Measurements from ENCODE around the gene TNFRSF21.
"Not testable (repeated sequence)": the region's sequence is repeated elsewhere in the genome, so short reads cannot be mapped to it uniquely, and the experiment has no call there.

The TNFRSF21 gene

GRCh38 chr6:47321577-47321976 lies 11.9 kb upstream of the TNFRSF21 start:
- no peak for DNase-seq (ENCODE audit: low spot score)
- no peak for TF ChIP-seq CTCF (IDR thresholded peaks at IDR 0.05; ENCODE audit: extremely low read depth, missing control alignments)

GRCh38 chr6:47319867-47320266 lies 10.2 kb upstream of the TNFRSF21 start:
- no peak for TF ChIP-seq CTCF (IDR thresholded peaks at IDR 0.05; ENCODE audit: extremely low read depth, missing control alignments)
- no peak for DNase-seq (ENCODE audit: low spot score)

DNA sequence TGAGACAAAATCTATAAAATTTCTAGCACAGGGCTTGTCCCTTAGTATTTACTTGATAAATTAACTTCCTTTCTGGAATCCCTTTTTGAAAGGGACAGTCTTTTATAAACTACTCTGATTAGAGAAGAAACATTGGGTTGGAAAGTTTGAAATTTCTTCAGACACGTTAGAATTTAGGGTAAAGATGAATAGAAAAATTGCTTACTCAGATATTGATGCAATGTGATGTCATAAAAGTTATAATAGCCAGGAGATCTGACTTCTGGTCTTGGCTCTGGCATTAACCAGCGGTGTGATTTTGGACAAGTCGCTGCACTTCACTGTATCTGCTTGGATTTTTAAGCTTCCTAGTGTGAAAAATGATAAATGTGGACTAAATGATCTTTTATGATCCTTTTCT lies 9.7 kb upstream of the TNFRSF21 start:
- no peak for DNase-seq (ENCODE audit: low spot score)
- TF ChIP-seq CTCF (IDR thresholded peaks at IDR 0.05; ENCODE audit: extremely low read depth, missing control alignments): no peak

- no peak for TF ChIP-seq CTCF (IDR thresholded peaks at IDR 0.05; ENCODE audit: extremely low read depth, missing control alignments)
- DNase-seq (ENCODE audit: low spot score): no peak
Observed at GRCh38 chr6:47318236-47318989, 8.7 kb upstream of the TNFRSF21 start.

- not testable (repeated sequence) for DNase-seq (ENCODE audit: low spot score)
Observed at GRCh38 chr6:47315181-47315580, 5.5 kb upstream of the TNFRSF21 start.

DNA sequence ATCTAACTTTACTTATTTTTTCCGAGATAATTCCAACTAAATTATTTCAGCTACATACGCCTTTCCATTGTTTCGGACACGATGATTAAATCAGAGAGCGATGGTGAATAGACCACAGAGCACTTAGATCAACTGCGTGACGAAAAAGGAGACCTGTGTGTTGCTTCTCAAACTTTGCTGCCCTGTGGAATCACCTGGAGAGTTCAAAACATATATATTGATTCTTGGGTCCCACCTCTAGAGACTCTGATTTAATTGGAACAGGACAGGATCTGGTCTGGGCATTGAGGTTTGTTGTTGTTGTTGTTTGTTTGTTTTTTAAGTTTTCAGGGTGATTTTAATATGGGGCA lies 401 bp upstream of the TNFRSF21 start:
- TF ChIP-seq CTCF (IDR thresholded peaks at IDR 0.05; ENCODE audit: extremely low read depth, missing control alignments): no peak
- DNase-seq (ENCODE audit: low spot score): no peak

DNA sequence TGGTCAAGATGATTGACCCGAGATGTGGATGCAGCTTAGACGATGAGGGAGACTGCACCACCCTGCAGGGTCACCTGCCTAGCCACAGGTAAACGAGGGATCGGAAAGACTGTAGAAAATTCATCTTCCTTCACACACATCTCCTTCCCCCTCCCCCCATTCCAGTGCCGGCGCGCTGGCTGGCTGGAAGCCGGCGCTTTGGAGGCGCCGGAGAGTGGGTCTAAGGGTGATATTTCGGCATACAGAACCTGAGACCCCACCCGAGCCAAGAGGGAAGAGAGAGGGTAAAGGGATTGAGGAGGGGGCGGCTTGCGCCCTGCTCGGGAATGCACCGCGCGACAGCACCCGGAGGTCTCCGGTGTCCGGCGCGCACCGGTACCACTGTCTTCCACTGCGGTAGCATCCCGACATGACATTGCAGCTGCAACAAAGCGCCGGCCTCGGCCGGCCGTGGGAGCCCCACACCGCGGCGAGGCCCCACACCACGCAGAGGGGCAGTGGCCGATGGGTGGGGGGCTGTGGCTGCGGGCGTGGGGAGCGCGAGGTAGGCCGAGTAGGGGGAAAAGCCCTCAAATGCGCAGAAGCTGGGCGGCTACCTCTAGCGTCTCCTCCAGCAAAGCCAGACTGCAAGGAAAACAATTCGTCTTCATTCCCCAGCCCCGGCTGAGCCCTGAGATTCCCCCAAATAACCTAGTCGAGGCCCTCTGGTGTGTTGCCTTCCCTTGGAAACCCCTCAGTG lies 984 bp downstream of the TNFRSF21 start:
- TF ChIP-seq CTCF (IDR thresholded peaks at IDR 0.05; ENCODE audit: extremely low read depth, missing control alignments): no peak
- DNase-seq (ENCODE audit: low spot score): no peak

- TF ChIP-seq CTCF (IDR thresholded peaks at IDR 0.05; ENCODE audit: extremely low read depth, missing control alignments): no peak
- DNase-seq (ENCODE audit: low spot score): no peak
Observed at GRCh38 chr6:47308198-47308517, 1.5 kb downstream of the TNFRSF21 start.
